Stimulated activated CD8-positive, alpha-beta memory T cell treated with anti-CD3 and anti-CD28 coated beads, Interleukin-2, amount 100 ng/mL, for 48 hours (primary cell): ENCODE data around the gene S100A8.
"Not testable (repeated sequence)": the region's sequence is repeated elsewhere in the genome, so short reads cannot be mapped to it uniquely, and the experiment has no call there.

ENCODE experiments used
- DNase-seq, 2 donors: peaks; one replicate each; pipeline ENCODE4 v3.0.0-alpha.2; 2020; ENCODE audit warnings: low read depth in 2 of 2

S100A8 gene

DNA sequence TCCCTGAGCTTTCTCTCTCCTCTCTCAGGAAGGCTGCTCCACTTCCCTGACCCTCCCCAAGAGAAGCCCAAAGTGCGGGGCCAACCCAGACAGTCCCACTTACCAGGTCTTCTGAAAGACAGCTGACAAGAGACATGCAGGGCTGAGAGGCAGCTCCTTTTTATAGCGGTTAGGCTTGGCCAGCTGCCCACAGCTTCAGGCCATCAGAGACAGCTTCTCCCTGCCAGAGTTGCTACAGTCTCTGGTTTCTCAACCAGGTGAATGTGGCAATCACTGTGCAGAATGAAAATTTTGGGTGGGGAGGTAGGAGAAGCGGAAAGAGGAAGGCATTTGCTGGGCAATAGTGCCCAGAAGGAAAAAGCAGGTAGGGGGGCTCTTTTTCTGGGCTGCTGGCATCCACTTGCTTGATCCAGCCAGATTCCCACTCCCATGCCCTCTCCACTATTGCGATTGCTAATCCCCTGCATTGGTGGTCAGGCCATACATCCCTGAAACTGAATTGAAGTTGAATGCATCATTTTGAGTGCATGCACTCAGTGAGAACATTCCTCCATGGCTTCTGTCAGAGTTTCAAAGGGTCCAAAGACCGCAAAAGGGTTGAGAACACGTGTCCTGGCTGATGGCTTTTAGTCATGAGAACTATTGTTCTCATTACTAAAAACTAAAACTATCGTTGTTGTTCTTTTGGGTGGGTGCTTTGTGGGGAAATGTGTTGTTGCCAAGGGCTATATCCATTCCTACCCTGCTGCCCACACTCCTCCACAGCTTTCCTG is at the start of gene S100A8:
S100A8 (minus strand) TSS at position 136 of the 773 bp plus-strand sequence. CDS start 538 bp downstream, outside the sequence.
- no peak for DNase-seq

DNA sequence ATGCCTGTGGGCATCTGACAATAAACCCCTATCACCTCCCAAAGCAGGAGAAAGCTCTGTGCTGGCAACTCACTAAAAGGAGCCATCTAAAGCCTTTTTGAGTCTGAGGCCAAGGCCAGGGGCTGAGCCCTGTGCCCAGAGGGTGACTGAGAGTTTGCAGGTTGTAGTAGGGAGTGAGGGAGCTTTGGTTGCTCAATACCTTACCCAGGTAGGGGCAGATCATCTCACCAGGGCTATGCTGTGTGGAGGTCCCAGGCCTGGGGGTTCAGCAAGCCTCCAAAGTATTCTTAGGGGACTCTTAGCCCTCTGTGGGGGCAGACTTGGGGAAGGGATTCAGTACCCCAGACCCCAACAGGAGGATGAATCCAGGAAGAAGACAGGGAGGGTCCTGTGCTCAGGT is 48.4 kb upstream of the S100A8 start:
- no peak for DNase-seq

DNA sequence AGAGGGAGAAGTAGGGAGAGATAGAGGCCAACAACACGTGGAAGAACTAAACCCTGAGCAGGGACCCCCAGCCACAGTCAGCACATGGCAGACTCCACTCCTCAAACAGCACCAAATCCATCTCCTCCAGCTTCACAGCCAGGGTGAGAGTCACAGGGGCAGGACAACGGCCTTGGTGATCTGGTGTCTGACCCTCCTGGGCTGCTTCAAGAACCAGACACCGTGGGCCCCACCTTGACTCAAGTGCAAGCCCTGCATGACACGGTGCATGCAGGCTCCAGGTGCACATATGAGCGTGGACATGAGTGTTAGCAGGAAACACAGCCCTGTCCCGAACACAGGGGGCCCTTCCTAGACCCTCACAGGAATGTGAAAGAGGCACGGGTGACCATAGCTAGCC is 47.7 kb upstream of the S100A8 start:
- no peak for DNase-seq

DNA sequence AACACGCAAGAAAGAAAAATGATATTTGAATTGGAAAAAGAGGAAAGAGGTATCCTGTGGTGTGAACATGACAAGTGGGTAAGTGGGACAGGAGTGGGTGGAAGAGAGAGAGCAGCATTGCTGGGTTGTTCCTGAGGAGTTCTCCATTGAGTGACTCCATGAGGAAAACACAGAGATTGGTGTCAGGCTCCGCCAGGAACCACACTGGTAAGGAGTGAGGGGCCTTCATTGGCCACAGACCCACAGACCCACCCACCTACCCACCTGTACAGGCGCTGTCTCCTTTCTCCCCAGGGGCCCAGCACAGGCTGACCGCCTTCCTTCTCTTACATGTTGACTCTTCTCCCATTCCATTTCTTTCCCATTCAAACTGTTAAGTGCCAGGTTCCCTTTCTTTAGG is 46.4 kb upstream of the S100A8 start:
- no peak for DNase-seq

DNA sequence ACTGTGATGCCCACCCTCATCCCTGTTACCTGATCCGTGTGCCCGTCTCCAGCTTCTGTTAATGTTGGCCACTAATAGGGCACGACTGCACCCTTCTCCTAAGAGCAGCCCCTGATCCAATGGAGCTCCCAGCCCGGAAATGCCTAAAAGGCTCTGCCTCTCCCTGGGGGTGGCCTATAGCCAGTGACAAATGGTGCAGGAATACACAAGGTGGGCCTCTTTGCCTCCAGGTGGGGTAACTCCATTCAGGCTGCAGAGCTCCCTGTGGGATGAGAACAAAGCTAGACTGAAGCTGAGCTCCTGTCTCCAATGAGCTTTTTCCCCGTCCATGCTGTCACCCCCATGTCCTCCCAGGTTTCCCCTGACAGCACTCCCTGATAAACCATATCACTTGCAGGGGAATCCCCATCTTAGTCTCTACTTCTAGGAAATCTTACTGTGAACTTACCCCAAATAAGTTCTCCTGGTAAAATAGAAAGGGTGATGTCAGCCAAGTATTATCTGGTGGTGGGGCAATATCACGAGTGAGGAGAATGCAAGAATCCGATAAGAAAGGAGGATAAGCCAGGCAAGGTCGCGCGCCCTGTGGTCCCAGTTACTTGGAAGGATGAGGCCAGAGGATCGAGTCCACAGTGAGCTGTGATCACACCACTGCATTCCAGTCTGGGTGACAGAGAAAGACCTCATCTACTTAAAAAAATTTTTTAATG is 44.0 kb upstream of the S100A8 start:
- no peak for DNase-seq

DNA sequence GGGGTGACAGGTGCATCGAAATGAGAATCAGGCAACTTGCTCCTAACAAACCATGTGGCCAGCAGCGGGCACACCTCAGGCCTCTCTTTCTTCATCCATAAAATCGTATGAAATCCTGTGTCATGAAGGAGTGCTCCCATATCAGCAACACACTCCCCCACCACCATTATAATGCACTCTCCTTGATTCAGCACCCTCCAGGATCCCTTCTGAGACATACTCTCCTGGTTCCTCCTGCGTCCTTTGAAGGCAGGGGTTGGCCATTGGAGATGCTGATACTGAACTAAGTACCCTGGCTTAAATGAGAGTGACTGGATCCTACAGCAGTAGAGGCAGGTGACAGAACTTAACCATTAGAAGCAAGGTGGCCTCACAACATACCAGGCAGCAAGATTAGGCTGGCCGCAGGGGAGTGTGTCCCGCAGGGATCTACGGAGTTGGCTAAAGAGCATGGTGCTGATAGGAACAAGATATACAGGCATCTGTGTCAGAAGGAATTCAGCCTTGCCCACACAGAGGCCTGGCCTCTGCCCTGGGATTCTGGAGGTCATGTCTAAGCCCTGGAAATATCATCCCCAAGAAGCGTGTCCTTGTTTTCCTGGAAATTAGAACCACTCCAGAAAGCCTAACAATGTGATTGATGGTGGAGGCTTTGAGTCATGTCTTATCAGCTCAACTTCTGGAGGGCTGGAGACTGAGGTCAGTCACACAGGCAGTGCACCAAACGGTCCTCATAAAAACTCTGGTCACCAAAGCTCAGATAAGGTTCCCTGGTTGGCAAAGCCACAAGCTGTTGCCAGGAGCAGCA is 42.2 kb upstream of the S100A8 start:
- no peak for DNase-seq

DNA sequence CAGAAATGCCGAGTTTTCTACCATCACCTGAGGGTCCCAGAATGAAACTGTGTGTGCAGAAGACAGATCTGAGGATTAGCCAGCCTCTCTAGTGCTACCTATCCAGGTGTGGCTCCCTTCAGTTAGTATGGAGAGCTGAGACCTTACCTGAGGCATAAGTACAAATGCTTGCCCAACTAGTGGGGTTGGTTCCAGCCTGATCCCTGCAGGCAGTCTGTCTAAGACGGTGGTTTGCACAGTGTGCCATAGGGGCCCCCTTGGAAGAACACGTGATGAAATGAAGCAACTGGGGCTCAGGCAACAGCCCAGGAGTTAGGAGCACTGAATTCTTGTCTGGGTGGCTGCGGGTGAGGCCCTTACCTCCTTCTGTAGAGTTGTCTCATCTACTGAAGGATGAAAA is 41.1 kb upstream of the S100A8 start:
- DNase-seq: no peak

DNA sequence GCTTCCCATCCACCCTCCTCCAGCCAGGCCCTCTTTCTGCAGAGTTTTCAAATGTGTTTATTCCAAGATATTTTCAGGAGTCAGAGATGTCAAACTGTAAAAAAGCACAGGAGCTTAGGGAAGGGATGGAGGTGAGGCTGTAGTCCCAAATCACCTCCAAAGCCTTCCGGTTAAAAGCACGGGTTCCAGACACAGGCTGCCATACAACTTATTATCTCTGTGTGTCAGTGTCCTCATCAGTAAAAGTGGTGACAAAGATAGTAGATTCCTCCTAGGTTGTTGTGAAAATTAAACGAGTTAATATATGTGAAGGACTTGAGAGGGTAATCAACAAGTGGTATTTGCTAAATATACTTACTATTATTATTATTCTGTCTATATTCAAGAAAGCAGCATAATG is 40.6 kb upstream of the S100A8 start:
- no peak for DNase-seq

DNA sequence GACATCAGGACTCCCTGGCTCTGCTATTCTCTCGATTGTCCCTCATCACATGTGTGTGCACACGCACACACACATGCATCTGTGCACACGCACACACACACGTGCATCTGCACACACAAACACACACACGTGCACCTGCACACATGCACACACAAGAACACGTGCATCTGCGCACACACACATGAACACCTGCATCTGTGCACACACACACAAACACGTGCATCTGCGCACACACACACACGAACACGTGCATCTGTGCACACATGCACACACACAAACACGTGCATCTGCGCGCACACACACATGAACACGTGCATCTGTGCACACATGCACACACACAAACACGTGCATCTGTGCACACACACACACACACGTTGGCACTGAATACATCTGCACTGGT is 40.1 kb upstream of the S100A8 start:
- DNase-seq: no peak

DNA sequence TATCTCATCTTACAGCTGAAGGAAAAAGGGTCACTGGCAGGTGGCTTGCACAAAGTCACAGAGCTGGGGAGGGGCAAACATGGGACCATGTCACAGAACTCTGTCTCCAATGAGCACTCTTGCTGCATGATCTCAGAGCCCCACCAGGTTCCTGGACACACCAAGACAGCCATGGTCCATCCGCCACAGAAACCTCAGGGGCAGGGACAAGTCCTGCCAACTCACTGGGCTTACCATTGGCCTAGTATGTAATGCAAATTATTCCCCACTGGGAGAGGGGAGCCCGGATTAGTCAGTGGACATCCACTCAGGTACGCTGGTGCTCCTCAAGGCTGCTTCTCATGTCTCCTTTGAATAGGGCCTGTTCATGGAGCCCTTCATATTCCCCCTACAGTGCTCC is 39.7 kb upstream of the S100A8 start:
- no peak for DNase-seq

DNA sequence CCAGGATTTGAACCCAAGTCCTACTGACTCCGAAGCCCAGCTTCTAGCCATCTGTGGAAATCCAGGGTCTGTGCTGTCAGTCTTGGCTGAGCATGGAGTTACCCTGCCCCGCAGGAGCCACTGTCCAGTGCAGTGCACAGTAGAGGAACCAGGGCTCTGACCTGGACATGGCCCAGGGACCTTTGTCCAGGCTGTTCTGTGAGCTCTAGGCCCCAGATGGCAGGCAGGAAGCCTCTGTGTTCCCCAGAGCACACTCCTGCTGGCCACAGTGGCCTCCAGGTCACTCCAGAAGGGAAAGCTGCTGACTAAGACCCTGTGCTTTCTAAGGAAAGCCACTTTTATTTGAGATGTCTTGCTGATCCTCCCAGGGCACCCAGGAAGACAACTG is 39.3 kb upstream of the S100A8 start:
- no peak for DNase-seq

DNA sequence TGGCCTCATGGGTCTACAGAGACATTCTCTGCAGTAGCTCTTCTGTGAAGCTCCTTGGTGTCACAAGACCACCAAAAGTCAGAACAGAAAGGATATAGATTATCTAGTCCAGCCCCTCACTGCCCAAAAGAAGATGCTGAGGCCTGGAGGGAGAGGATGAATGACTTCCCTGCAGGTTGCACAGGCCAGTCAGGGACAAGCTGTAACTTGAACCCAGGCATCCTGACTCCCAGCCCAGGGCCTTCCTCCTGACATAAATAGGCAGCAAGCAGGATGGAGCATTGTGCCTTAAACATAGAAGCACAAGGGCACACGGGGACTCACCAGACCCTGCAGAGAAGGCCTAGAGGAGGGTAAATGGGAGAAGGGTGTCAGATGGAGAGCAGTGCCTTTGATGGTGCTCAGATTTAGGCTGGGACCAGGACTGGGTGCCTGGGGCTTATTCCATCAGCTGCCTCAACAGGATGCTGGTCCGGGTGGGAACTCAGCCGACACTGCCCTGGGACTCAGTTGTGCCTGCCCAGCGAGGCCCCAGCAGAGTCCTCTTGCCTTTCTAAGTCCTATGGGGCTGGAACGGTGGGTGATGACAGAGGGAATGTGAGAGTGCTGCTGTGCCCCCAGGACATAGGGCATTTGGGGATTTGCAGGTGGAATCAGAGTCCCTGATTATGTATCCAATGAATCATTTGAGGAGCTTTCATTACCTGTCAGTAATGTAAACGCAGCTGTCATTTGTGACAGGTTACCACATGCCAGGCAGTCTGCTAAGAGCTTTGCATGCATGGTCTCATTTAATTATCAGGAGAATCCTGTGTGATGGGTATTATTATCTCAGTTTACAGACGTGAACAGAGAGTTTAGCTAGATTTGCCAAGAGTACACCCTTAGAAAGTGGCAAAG is 38.6 kb upstream of the S100A8 start:
- DNase-seq: no peak

DNA sequence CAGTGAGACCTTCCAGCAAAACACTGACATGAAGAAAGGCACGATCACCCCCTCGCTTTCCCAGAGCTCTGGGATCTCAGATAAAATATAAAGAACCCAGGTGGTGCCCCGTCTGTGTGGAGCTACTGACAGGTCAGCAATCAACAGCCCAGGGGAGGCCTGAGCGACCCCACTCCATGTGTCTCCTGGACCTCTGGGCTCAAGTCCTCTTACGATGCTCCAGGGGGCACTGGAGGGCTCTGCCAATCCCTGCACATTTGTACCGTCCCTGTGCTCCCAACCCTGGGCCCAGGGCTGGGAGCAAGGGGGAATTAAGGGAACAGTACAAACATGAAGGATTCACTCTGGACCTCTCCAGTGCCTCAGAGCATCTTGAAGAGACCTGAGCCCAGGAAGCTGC is 37.9 kb upstream of the S100A8 start:
- DNase-seq: no peak

DNA sequence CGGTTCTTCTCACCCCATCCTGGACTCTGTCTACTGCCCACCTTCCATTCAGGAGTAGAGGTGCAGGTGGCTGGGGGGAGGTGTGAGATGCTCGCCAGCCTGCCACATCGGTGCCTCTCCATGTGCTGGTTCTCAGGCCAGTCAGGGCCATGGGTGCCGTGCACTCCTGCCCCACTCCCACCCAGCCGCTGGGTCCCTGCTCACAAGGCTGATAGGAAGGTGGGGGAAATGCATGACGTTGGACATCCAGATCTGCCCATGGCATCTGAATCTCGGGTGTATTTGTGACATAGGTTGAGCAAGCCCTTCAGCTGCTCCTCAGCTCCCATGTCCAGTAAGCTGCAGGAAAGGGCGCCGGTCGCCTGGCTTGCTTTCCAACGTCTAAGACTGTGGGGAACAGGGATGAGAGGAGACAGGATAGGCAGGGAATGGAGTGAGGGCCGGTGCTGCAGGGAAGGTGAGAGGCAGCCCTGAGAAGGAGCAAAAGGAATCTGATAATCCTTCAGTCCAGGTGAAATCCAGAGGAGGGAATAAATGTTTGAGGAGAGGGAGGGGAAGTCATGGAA is 37.3 kb upstream of the S100A8 start:
- DNase-seq: no peak

DNA sequence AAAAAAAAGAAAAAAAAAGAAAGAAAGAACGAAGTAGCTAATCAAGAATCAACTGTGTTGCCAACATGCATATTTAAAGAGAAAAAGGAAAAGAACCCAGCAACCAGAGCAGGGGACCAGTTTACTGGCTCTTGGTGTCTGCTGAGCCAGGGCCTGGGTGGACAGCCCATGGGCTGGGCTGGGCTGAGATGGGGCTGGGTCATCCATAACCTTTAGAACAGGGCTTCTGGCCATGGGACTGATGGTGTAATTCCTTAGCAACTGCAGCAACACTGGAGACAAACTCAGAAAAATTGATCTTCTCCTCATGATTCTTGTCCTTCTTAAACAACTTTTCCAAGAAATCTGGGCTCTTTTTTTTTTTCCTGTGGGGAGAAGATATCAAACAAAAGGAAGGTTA is 35.9 kb upstream of the S100A8 start:
- DNase-seq: no peak

DNA sequence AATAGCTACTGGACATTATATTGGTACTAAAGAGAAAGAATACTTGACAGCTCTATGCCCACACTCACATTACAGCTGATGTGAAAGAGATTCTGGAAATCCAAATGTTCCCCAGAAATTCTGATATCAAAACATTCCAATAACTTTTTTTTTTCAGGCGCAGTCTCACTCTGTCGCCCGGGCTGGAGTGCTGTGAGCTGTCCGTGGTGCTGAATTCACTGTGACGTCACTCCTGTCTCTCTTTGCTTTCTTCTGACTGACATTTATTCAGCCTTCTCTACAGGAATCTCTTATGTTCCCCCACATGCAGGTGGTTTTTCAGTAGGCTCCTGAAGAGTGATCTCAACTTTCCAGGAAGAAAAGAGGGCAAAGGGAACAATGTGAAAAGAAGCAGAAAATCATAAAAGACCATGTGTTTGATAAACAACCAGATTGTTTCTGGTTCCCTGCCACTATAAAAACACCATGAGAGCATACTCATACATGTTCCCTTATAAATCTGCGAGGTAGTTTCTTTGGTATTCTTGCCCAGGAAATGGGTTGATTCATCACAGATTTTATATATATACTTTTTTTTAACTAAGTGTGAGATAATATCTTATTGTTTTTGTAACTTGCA is 31.7 kb upstream of the S100A8 start:
- DNase-seq: peak; percentile 24 to 55

DNA sequence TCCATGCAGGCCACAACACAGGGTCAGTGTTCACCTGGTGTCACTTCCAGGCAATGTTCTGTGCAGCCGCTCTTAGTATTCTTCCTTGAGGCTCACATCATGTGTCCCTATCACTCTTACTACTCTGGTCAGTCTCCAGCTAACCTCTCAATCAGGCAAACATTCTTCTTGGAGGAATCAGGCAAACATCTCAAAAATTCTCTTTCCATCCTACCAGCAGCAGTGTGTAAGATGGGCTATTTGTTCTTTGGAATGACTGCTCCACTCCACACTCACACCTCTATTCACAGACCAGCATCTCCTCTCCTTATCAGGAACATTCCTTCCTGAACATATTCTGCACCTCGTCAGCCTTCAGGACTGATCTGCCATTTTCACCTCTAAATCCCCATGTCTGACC is 29.4 kb upstream of the S100A8 start:
- no peak for DNase-seq

DNA sequence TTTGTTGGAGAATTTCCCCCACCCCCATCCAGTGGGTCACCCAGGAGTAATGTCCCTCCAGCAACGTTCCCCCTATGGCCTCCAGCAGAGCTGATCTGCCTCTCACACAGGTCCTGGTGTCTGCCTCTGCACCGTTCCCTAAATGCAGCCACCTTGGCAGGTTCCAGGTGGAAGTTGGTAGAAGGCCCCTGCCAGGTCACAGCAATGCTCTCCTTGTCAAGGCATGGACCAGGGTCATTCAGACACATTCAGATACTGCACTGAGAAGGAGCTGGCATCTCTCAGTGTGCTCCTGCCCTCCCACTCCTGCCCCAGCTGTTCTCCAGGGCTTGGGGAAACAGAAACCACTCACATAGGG is 28.5 kb upstream of the S100A8 start:
- DNase-seq: not testable (repeated sequence)

DNA sequence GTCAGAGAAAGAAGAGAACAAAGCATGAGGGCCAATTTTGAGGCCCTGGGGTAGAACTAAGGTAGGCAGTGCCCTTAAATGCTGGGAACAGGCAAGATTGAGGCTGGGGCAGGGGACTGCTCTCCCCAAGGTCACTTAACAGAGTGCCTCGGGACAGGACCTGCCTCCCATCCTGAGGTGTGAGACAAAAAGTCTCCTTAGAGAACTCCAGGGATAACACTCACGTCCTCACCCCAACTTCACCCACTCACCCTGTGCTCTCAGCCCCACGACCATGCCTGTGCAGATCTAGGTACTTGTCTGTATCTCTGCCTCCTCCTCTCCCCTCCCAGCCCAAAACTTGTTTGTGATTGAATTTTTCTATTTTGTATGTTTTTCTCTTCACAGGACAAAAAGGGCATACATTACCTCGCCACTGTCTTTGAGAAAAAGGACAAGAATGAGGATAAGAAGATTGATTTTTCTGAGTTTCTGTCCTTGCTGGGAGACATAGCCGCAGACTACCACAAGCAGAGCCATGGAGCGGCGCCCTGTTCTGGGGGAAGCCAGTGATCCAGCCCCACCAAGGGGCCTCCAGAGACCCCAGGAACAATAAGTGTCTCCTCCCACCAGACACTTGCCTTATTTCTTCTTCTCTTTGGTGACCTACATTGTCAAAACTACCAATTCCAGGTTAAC is 28.0 kb upstream of the S100A8 start:
- DNase-seq: not testable (repeated sequence)

DNA sequence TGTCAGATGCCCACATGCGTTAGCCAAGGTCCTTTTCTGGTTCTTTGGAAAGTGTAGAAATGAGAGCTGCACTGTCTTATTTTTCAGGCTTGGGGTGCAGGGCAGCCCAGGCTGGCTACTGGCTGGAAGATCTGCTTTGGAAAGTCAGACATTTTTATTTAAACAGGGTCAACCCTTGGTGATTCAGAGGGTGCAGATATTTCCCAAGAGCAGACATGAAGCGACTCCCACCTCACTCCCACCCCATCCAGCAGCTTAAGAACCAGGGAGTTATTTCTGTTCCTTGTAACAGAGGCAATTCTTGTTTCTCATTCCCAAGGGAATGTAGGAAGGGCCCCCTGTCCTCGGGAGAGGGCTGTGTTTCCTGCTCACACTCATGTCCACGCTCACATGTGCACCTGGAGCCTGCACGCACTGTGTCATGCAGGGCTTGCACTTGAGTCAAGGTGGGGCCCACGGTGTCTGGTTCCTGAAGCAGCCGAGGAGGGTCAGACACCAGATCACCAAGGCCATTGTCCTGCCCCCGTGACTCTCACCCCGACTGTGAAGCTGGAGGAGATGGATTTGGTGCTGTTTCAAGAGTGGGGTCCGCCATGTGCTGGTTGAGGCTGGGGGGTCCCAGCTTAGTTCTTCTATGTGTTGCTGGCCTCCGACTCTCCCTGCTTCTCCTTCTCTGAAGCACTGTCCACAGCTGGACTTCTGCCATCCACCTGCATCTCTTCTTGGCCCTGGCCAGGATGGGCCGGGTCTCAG is 26.4 kb upstream of the S100A8 start:
- DNase-seq: no peak
